NCI-H2227 treated with DMSO at 0.1 percent for 48 hours (cell line): ENCODE results near the gene KCNQ1.

Source experiments
- DNase-seq: peaks from one replicate; lab custom pipeline; 2025; lab: John Stamatoyannopoulos, UW

KCNQ1 gene

DNA sequence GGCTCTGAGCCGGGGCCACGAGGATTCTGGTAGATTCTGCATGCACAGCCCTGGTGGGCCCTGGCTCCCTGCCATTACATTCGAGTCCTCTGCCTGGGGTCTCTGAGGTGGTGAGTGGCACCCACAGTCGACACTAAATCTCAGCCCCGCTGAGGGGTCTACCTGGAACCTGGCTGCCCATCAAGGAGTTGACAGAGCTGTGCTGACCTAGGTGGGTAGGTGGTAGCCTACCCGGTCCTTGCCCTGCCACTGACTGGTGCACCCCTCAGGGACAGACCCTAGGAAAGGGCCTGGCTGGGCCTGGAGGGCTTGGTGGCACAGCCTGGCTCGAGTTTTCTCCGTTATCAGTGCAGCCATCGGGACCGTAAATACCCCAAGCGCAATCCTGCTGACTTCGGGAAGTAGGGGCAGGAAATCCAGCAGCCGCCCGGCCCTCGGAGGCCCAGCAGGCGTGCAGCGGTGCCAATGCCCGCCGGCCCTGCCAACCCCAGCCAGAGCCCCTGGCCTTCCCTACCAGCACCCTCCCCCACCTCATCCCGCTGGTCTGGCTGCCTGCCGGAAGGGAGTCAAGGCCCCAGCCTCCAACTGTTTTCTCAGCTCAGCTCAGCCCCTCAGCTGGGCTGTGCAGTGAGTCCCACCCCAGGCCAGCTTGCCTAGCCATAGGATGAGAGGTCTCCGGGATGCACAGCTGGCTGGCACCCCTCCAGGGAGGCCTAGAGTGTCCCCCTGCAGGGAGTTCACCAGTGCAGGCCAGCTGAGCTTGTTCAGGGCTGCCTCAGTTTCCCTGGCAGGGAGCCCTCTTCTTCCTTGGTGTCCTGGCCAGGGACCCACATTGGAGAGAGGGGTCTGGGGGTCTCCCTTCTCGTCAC, 335.4 kb downstream of the KCNQ1 start:
- no peak for DNase-seq

DNA sequence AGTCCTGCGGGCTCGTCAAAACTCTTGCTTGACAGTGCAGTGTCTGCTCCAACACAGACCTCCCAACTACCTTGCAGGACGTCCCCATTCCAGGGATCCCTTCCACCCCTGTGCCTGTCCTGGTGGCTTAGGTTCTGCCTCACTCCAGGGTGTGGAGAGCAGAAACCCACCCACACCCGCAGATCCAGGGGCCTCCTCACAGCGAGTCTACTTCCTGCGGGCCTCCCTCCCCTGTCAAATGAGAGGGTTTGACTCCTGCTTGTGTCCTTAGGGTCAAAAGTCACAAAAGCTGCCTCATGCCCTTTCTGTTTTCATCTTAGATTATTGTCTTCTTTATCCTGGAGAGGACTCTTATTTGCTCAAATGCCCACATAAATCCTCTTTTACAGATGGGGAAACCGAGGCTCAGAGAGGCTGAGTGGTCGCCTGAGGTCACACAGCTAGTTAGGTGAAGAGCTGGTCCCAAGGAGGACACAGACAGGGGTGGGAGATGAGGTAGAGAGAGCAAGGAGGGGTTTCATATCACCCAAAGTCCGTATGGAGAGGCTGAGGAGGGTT, 336.1 kb downstream of the KCNQ1 start:
- no peak for DNase-seq

DNA sequence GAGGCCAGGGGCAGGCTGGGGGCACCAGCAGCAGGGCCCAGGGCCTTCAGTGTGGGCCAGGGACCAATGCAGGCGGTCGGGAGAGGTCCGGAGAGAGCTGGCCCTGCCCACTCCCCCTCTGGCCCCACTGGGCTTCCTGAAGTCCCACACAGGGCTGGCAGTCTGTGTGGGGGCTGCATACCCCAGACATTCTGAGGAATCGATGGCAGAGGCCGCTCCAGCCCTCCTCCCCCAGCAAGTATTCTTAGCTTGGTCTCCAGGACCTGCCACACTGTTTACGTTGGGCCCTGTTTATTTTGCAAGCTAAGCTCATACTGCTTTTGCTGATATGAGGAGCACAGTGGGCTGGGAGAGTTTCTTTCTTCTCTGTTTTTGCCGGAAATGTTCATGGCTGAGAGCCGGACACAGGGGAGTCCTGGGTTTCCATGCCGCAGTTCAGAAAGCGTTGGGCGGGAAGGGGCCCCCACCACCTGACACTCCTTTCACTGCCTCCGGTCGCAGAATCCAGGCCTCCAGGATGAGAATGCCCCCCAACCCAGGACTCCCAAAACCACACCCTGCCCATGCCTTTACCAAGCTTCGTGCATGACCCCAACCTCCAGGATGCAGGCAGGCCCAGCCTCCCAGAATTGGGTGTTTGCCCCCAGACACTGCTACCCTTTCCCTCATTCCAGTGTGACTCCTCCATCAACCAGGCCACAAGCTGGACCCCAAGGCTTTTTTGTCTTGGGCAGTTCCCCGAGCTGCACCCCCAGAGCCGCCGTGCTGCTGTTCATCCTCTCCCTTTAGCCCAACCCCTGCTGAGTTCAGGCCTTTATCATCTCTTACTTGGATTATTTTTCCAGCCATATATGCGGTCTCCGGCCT, 336.8 kb downstream of the KCNQ1 start:
- no peak for DNase-seq

DNA sequence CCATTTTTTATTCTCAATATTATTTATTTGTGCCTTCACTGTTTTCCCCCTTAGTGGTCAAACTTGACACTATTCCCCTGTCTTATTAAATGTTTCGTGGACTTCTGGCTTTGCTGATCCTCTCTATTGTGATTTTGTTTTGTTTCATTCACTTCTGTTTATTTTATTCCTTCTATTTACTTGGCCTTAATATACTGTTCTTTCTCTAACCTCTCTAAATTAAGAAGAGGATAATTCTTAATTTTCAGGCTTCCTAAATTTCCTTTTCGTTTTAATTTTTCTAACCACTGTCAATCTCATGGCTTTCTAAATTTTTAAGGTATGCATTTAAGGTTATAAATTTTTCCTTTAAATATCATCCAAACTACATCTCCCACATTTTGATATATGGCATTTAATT, 338.0 kb downstream of the KCNQ1 start:
- DNase-seq = no peak

DNA sequence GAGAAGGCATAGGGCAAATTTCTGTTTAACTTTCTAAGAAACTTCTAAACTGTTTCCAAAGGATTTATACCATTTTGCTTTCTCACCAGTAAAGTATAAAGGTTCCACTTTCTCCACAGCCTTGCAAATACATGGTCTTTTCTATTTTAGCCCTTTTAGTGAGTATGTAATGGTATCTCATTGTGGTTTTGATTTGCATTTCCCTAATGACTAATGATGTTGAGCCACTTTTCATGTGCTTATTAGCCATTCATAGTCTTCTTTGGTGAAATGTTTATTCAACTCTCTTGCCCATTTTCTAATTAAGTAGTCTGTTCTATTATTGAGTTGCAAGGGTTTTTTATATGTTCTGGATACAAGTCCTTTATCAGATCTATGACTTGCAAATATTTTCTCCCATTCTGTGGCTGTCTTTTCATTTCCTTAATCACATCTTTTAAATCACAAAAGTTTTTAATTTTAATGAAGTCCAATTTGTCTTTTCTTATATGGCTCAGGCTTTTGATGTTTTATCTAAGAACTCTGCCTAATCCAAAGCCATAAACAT, 338.8 kb downstream of the KCNQ1 start:
- DNase-seq = no peak

DNA sequence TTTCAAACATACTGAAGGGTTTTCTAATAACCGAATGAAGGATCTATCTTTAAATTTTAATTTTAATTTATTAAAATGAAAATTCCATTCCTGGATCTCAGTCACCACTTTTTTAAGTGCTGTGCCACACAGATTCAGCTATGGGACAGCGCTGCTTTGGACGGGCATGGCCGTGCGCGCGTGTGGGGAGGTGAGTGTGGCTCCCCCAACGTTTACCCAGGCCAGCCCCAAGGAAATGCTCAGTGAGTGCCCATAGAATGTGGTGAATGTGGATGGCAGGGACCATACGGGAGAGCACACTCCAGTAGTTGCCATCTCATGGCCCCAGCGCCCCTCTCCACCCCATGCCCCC, 343.0 kb downstream of the KCNQ1 start:
- DNase-seq = no peak

DNA sequence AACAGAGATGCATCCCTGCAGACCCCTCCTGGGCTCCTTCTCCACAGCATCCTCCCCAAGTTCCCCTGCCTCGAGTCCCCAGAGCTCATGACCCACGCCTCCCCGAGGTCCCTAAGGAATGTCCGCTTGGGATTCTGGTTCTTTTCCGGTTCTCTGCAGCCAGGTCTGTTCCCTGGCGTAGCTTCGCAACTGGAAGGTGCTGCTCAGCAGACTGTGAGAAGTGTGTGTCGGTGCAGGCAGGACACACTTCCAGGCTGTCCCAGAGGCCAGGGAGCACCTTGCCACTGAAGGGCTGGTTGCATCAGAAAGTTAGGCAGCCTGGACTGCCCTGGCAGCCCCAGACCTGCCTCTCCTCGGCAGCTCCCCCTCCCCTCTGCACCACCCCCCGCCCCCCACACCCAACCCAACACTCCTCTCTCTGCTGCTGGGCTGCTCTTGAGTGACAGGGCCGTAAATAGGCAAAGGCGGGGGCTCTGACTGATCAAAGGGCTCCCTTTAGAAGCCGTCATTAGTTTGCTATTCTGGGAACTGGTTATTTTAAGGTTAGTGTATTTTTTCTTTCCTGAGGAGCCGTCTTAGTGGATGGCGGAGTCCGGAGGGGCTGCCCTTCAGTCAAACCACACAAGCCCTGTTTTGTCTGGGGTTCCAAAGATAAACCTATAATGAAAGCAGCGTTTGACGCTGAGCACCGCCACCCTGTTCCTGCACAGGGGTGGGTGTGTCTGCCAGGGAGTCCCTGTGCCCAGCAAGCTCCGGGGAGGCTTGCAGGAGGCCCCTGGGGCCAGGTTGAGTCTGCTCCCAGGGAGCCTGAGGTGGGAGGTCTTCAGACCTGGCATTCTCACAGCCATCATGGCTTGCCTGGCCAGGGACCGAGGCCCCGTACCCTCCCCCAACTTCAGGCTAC, 343.6 kb downstream of the KCNQ1 start:
- DNase-seq = peak; percentile 84

DNA sequence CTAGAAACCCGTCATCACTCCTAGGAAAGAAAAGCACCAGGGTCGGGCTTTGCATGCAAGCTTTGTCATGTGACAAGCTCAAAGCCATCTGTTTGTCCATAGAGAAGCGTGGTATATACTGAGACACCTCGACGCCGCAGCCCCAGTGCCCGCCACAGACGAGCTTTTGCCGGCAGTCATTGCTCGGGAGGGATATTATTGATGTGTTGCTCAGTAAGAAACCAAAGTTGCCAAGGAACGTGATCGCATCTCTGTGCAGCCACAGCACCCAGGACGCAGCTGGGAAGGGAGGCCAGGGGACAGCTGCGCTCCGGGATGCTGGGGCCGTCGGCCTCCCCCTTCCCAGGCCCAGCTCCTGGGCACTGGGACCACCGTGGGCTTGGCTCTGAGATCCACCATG, 344.5 kb downstream of the KCNQ1 start:
- DNase-seq = no peak

DNA sequence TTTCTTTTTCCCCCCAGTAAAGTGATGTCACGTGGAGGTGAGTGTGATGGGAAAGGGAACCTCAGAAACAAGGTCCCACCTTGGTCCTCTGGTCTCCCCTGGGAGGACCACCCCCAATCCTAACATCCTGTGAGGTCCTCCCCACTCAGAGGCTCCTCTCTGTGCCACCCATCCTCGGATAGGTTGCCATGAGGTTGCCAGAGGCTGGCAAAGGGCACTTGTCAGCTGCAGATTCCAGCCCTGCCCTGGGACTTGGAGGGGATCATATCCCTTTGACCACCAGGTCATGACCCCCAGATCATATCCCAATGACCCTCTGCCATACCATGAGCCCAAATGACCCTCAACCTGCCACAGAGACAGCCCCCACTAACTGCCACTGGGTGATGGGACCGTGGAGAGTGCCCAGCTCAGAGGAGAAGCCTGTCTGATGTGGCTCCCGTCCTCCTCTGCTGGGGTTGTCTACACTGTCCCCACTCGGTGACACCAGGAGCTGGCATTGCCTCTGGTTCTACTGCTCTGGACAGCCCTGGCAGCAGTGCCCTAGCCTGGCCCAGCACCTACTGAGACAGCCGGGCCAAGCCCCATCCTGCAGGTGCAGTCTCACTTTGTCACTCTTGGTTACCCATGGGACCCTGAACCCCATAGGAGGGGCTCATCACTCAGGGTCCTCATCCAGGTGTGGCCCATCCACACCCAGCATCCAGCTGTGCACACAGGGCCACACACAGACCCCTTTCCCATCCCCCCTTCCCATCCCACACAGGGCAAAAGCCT, 345.2 kb downstream of the KCNQ1 start:
- no peak for DNase-seq

DNA sequence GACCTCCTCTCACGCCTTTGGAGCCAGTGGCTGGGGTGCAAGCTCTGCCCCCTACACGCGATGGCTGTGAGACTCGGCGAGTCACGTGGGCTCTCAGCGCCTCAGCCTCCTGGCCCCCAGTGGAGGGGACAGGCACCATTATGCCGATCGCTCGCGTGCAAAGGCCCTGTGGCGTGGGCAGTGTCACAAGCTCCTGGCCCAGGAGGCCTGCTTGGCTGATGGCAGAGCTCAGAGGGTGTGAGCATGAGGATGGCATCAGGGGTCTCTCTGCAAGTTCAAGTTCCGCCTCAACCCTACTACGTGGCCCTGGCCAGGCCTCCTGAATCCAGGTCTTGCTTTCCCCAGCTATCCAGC, 345.7 kb downstream of the KCNQ1 start:
- no peak for DNase-seq

DNA sequence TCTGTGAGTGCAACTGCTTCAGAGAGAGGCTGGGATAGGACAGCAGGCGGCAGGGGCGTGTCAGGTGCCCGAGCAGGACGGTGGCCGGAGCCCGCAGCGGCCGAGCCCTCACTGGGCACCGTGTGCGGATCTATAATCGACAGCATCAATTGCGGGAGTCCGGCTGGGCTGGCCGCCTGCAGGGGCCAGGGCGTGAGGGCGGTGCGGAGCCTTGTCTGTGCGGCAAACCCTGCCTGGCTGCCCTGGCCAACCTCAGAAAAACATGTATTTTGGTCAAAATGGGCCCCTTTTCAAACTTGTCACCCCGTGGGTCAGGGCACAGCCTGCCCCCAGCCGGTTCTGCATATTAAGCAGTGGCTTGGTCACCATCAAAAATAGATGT, 346.3 kb downstream of the KCNQ1 start:
- no peak for DNase-seq

DNA sequence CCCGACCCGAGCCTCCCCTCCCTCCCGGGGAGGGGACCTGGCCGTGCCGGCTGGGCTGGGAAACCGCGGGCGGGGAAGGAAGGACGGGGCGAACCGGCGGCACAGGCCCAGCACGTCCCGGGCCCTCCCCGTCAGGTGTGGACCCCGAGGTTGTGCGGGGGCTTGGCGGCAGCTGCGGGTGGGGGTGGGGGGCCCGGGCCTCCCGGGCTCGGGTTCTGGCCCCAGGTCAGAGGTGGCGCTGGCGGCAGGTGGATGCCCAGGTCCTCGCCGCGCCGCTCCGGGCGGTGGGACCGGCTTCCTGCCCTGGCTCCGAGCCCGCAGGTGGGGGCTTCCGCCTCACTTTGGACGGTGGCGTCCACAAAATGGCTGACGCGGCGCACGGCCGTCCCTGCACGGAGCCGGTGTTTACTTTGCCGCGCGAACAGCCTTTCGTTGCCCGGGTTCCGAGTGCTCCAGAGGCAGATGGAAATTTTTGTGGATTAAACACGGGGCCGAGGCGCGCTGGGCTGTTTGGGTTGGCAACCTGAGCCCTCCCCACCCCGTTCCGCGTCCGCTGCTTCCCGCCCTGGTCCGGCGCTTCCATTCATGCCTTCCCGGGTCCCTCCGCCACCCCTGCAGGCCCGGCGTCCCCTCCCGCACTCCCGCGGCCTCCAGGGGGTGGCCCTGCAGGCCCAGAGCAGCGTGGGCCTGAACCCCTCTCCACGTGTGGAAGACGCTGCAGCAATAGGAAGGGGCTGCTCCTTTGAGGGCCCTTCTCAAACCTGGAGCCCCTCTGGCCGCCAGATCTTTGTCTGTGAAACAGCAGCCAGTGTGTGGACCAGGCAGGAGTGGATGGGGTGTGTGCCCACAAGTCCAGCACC, 346.9 kb downstream of the KCNQ1 start:
- no peak for DNase-seq

DNA sequence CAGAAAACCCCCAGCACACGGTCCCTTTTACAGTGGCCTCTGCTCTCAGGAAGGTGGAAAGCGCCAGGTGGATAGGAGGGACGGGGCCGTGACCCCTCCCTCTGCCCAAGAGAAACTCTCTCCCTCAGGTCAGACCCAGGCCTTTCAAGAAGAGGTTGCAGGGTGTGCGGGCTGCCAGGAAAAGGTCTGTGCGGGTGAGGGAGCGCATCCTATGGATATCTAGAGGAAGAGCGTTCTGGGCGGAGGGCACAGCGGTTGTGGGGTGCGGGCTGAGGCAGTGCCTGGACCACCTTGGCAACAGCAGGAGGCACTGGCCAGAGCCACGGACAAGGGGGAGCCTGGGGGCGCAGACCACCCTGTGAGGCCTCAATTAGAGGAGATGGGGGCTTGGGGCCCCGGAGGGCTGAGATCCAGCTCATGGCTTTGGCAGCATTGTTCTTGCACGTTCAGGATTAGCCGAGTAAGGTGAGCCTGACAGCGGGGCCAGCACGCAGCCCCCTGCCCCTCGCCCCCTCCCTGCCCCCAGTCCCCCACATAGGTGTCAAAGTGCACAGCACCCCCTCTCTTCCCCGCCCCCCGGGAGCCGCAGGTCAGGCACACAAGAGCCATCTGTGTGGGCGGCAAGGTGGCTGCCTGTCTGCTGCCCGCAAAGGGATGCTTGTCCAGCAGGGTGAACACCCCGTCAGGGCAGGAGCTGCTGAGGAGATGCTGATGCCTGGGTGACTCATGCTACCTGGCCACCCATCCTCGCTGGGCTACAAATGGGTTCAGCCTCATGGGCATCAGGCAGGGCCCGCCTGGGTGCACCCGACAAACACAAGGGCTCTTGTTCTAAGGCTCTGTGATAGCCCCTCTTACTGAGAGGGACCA, 347.8 kb downstream of the KCNQ1 start:
- DNase-seq = no peak

DNA sequence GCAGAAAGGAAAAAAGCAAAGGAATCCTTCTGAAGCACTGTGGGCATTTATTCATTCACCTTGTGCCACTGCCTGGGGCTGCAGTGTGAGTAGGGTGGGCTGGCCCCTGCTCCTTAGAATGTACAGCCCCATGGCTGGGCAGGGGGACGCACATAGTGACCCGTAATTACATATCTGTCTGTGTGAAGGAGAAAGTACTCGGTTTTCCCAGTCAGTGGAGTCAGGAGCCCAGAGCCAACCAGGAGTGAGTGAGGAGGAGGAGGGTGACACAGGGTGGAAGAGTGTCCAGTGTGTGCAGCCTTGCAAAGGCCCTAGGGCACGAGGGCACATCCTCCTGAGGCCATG, 348.9 kb downstream of the KCNQ1 start:
- no peak for DNase-seq

DNA sequence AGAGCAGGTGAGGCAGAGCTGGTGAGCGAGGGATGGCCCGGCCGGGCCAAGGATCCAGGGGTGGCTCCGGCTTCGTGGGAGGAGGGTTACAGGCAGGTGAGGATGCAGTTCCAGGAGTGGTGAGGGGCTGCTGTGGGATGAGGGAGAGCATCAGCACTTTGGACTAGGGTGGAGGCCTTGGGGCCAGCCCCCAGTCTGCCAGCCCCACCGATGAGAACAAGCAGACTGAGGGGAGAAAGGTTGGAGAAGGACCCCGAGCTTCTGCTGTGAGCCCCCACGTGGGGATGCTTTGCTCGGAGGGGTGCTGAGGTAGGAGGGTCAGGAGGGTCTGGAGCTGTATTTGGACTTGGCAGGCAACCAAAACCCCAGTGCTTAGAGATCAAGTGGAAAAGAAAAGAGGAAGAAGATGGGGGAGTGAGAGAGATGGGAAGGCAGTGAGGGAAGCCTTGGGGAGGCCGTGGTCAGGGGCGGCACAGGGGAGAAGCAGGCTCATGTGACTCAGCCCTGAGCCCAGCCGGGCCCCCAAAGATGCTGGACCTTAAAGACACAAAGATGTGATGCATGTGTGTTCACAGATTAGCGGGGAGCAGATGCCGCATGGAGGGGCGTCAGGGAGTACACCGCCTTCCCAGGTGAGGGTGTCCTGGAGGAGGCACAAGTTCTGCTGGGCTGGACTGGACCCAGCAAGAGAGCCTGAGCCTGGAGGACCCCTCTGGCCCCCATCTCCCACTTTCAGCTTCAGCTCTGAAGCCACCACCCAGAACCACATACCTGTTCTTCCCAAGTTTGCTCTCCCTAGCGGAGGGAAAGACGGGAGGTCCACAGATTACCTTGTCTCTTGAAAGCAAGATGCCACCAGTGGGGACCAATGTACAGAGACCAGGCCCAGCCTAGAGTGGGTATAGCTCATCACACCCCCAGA, 349.5 kb downstream of the KCNQ1 start:
- no peak for DNase-seq

DNA sequence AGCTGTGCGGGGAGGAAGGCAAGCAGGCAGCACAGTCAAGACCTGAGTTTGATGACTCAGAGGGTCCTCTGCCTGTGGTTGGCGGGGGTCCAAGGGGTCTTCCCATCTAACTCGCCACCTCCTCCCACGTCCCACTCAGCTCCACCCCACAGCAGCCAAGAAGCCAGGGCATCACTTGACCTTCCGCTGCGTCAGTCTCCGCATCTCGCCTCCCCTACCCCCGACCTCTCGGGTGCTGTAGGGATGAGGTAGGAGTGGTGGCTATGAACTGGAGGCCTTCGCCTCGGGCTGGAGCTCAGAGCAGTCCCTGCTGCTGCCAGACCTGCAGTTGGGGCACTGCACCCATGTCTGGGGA, 350.1 kb downstream of the KCNQ1 start:
- DNase-seq = no peak

DNA sequence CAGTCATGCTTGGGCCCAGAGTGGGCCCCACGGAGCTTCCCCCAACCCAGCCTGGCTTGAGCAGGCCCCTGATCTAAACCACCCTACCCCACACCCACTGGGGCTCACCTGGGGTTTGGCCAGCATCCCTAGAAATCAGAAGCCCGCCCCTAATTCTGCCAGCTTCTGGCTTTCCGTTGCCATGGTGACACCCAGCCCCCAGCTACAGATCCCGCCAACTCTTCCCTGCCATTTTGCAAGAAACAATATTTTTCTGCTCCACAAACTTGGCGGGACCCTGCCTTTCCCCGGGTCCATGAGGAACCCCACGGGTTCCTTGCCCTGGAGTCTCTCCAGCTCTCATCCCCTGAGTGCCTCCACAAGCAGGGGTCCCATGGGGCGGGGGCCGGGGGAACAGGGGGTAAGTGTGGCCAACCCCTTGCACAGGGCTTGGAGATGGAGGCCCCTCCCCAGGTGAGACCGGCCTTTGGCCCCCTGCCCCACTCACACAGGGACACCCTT, 350.7 kb downstream of the KCNQ1 start:
- DNase-seq = no peak

DNA sequence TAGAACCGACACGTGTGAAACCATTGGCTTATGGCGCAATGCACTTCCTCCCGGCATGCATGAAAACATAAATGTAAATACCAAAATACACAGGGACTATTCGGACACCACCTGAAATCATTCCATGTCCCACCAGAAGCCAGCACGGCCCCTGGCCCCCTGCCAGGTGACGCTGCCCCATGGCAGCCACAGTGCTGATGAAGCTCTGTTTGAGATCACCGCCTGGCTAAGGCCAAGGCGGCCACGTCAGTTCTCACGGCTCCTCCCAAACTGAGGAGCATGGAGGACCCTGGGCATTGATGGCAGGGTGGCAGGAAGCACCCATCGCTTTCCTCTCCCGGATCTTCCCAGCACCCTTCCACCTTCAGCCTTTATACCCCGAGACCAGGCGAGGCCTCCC, 351.3 kb downstream of the KCNQ1 start:
- DNase-seq = no peak
